A673 (cell line): ENCODE data around the gene HTR1B. TPM values are rescaled to one million over a fixed set of nuclear protein-coding genes. Genes with fewer than 3 reads are reported as not detected.
A peak's percentile ranks its signal among the peaks of the same experiment; 100 is the strongest.

Source experiments
- BruUV-seq: library from RNA; stranded (reverse); fragments of 400-500 nt; replicated peaks from 2 replicates; lab custom pipeline; 2021; lab: Mats Ljungman, UMichigan
- CTCF ChIA-PET: fragments of 300-600 bp; sonication (Branson Sonifier 250); formaldehyde crosslinking; loops from one replicate; lab custom pipeline; 2022; ENCODE audit warnings: antibody characterized with exemption; lab: Charles Lee
- POLR2A ChIA-PET: fragments of 300-600 bp; sonication (Branson Sonifier 250); formaldehyde crosslinking; loops from one replicate; lab custom pipeline; 2022; ENCODE audit warnings: antibody characterized with exemption; ENCODE audit not compliant: low non-redundant PET; lab: Charles Lee
- DNase-seq: peaks from one replicate; pipeline ENCODE4 v3.0.0-alpha.2; 2015; ENCODE audit warnings: low spot score
- H3K27ac ChIP-seq: fragments of 200-600 bp; sonication (generic); 2 replicates; pipeline ENCODE4 v1.5.1; 2016; ENCODE audit warnings: mixed run types, low read depth, mild to moderate bottlenecking, mixed read lengths, antibody characterized with exemption, low read length; ENCODE audit not compliant: poor library complexity, severe bottlenecking
- H3K27me3 ChIP-seq: fragments of 200-600 bp; sonication (generic); replicated peaks from 2 replicates; pipeline ENCODE4 v1.6.1; 2017; ENCODE audit warnings: mixed run types, low read depth, mild to moderate bottlenecking, mixed read lengths, antibody characterized with exemption, low read length; ENCODE audit not compliant: insufficient read depth, poor library complexity
- H3K36me3 ChIP-seq: fragments of 200-600 bp; sonication (generic); 2 replicates; pipeline ENCODE4 v1.6.1; 2016; ENCODE audit warnings: mixed run types, mild to moderate bottlenecking, mixed read lengths, antibody characterized with exemption, low read length; ENCODE audit not compliant: insufficient read depth, poor library complexity, severe bottlenecking
- H3K4me1 ChIP-seq: fragments of 200-600 bp; sonication (generic); 2 replicates; pipeline ENCODE4 v1.6.1; 2017; ENCODE audit warnings: mixed run types, mild to moderate bottlenecking, mixed read lengths, antibody characterized with exemption, low read length; ENCODE audit not compliant: insufficient read depth, poor library complexity, severe bottlenecking
- H3K4me3 ChIP-seq: fragments of 200-600 bp; sonication (generic); 2 replicates; pipeline ENCODE4 v1.5.1; 2016; ENCODE audit warnings: low read depth, mixed run types, mild to moderate bottlenecking, mixed read lengths, low read length; ENCODE audit not compliant: poor library complexity, severe bottlenecking
- H3K9me3 ChIP-seq: fragments of 200-600 bp; sonication (generic); 2 replicates; pipeline ENCODE4 v1.6.1; 2016; ENCODE audit warnings: mixed run types, low read depth, mild to moderate bottlenecking, mixed read lengths, antibody characterized with exemption, low read length; ENCODE audit not compliant: poor library complexity, severe bottlenecking
- CTCF ChIP-seq: fragments of 300-800, 200-600 bp; sonication (generic); conservative IDR thresholded peaks from 2 replicates; pipeline ENCODE4 v1.5.1; 2017; ENCODE audit warnings: low read depth, mild to moderate bottlenecking, antibody characterized with exemption, low read length, moderate library complexity, mixed read lengths
- EZH2 ChIP-seq: fragments of 200-600 bp; sonication (generic); IDR thresholded peaks from 2 replicates; pipeline ENCODE4 v1.6.1; 2017; ENCODE audit warnings: borderline replicate concordance, low read depth, mild to moderate bottlenecking, mixed read lengths, antibody characterized with exemption, low read length; ENCODE audit not compliant: poor library complexity, severe bottlenecking
- intact Hi-C: fragments of 100-400 bp; cut with micrococcal nuclease; formaldehyde crosslinking; loops from one replicate; pipeline ENCODE4 v1.10.0; 2022; ENCODE audit not compliant: unreplicated experiment
- total RNA-seq: library from RNA; stranded (reverse); gene quantifications from 2 replicates; pipeline ENCODE4 v1.2.3, GENCODE V29; 2021

The HTR1B gene
- total RNA-seq, 1 experiment from 2014 or later: not detected

DNA sequence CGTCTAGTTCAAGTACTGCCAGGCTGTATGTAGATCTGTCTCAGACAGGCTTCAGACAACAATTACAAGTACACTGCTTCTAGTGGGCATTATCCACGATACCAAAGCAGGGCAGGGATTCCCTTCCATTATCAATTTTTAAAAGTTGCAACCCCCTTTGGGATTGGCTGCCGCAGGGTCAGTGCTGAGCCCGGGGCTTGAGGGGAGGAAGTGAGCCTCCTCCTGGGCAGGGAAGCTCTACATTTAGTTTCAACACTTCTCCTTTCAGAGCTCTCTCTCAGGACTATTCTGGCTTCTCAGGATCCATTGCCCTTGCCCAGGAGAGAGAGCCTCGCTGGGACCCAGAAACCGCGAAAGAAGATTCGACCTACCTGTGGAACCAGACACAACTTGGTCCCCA lies 1.5 kb downstream of the HTR1B start:
- H3K27me3 ChIP-seq: peaks cover 59% of the 10 kb centered on the region
- BruUV-seq: no TSS peak
- ChIA-PET CTCF (no interaction called here), POLR2A (no interaction called here)
- no peak overlapping the region for H3K4me3 ChIP-seq
- H3K9me3 ChIP-seq: no peaks in the 10 kb centered on the region
- H3K4me1 ChIP-seq: peaks cover 10% of the 10 kb centered on the region
- intact Hi-C loops: no loop called here
- no peaks in the 10 kb centered on the region for H3K36me3 ChIP-seq
- DNase-seq: no peak
- no peak overlapping the region for H3K27ac ChIP-seq
- TF ChIP-seq EZH2: no peak
- TF ChIP-seq CTCF: no peak

DNA sequence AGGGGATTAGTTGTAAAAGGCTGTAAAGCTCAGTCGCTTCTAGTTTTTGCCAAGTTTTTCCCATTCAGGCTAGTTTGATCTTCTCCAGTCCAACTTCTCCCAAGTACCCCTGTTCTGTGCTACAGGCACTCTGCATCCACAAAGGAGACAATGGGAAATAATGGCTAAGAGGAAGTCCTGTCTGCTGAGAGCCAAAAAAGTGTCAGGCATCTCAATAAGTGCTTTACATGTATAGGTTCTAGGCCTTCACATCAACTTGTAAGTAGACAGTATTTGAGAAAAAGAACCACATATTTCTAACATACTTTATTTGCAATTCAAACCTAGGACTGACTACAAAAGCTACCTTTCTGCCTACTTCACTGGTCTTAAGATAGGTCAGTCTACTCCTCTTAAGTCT lies 4.9 kb downstream of the HTR1B start:
- ChIA-PET POLR2A (no interaction called here), CTCF (no interaction called here)
- no peak overlapping the region for H3K4me3 ChIP-seq
- TF ChIP-seq EZH2: no peak
- no peak for TF ChIP-seq CTCF
- no peak overlapping the region for H3K27ac ChIP-seq
- H3K36me3 ChIP-seq: no peaks in the 10 kb centered on the region
- intact Hi-C loops: loop anchor here (5.0 kb wide), 1 partner anchor 776 kb away; no protein-coding TSS in a partner anchor
- H3K4me1 ChIP-seq: peaks cover 11% of the 10 kb centered on the region
- no peak for DNase-seq
- H3K9me3 ChIP-seq: no peaks in the 10 kb centered on the region
- BruUV-seq: no TSS peak
- peaks cover 25% of the 10 kb centered on the region for H3K27me3 ChIP-seq

GRCh38 chr6:77457720-77458349 lies 5.5 kb downstream of the HTR1B start:
- Histone ChIP-seq H3K4me3 (no peak overlapping the region), H3K27ac (peak overlapping the region; percentile 55), H3K27me3 (peaks cover 19% of the 10 kb centered on the region), H3K4me1 (peaks cover 11% of the 10 kb centered on the region), H3K9me3 (no peaks in the 10 kb centered on the region), H3K36me3 (no peaks in the 10 kb centered on the region)
- ChIA-PET CTCF (no interaction called here), POLR2A (no interaction called here)
- no TSS peak for BruUV-seq
- intact Hi-C loops: loop anchor here (1.0 to 5.0 kb wide), 2 partner anchors 776 to 1523 kb away; no protein-coding TSS in a partner anchor
- TF ChIP-seq CTCF (peak; percentile 71), EZH2 (no peak)
- DNase-seq: peak; percentile 79
